ENCODE measurements around the gene VPS11. TPM values are rescaled to one million over a fixed set of nuclear protein-coding genes. Genes with fewer than 3 reads are reported as not detected.
A peak's percentile ranks its signal among the peaks of the same experiment; 100 is the strongest.

Gene VPS11
- total RNA-seq, 1 experiment from 2014 or later, result 20.2 TPM

GRCh38 chr11:119116235-119116594 lies 48.6 kb downstream of the VPS11 start:
- 0 out of 2 replicates have a peak overlapping the region, but pooled peaks have one; percentile 41 for H3K27ac Mint-ChIP-seq
- ATAC-seq (0 out of 2 replicates have a peak, but pooled peaks have one; percentile 7), DNase-seq (ENCODE audit: low spot score) (no peak)
- no peaks in the 10 kb centered on the region for H3K9me3 Mint-ChIP-seq
- H3K4me1 Mint-ChIP-seq, result peaks cover 18% of the 10 kb centered on the region
- CTCF ChIA-PET, result interaction anchor here (0.6 to 0.9 kb wide), 2 partner anchors 13 to 29 kb away, joined by 3 to 4 read pairs; no protein-coding TSS in a partner anchor
- POLR2A ChIA-PET, result no interaction called here
- H3K4me3 Mint-ChIP-seq, result no peak overlapping the region
- no peaks in the 10 kb centered on the region; the same call in 1 of the 2 replicates for H3K36me3 Mint-ChIP-seq
- no peaks in the 10 kb centered on the region; the same call in 1 of the 2 replicates for H3K27me3 Mint-ChIP-seq (ENCODE audit: low read depth)
- TF ChIP-seq TCF7 (CRISPR knock-in tag; IDR thresholded peaks at IDR 0.05; ENCODE audit: low read depth) (no peak), RORB (CRISPR knock-in tag; IDR thresholded peaks at IDR 0.05) (no peak), MLX (CRISPR knock-in tag; IDR thresholded peaks at IDR 0.05) (no peak), ZNF281 (CRISPR knock-in tag; IDR thresholded peaks at IDR 0.05) (no peak), E2F1 (CRISPR knock-in tag; IDR thresholded peaks at IDR 0.05) (no peak), EMX1 (CRISPR knock-in tag; IDR thresholded peaks at IDR 0.05) (no peak), SP1 (CRISPR knock-in tag; conservative IDR thresholded peaks at IDR 0.05) (no peak), KAT7 (CRISPR knock-in tag; IDR thresholded peaks at IDR 0.05; ENCODE audit: borderline replicate concordance) (no peak), TP53 (CRISPR knock-in tag; IDR thresholded peaks at IDR 0.05) (no peak), ZNF671 (CRISPR knock-in tag; IDR thresholded peaks at IDR 0.05) (no peak), E2F4 (CRISPR knock-in tag; IDR thresholded peaks at IDR 0.05; ENCODE audit: borderline replicate concordance, low read depth) (no peak)

- Mint-ChIP-seq H3K36me3 (no peaks in the 10 kb centered on the region; the same call in 1 of the 2 replicates), H3K27me3 (ENCODE audit: low read depth) (no peaks in the 10 kb centered on the region; the same call in 1 of the 2 replicates), H3K4me1 (peaks cover 18% of the 10 kb centered on the region), H3K27ac (no peak overlapping the region), H3K4me3 (no peak overlapping the region), H3K9me3 (no peaks in the 10 kb centered on the region)
- ATAC-seq, result no peak
- DNase-seq (ENCODE audit: low spot score), result no peak
- ChIA-PET CTCF (no interaction called here), POLR2A (no interaction called here)
- TF ChIP-seq ZSCAN18 (CRISPR knock-in tag; IDR thresholded peaks at IDR 0.05) (no peak), FOXJ3 (CRISPR knock-in tag; IDR thresholded peaks at IDR 0.05; ENCODE audit: borderline replicate concordance) (no peak), SMAD3 (CRISPR knock-in tag; IDR thresholded peaks at IDR 0.05; ENCODE audit: borderline replicate concordance) (no peak), SMAD4 (CRISPR knock-in tag; IDR thresholded peaks at IDR 0.05) (no peak), ZNF416 (CRISPR knock-in tag; IDR thresholded peaks at IDR 0.05) (no peak), ZMAT4 (CRISPR knock-in tag; IDR thresholded peaks at IDR 0.05) (no peak), GTF2I (CRISPR knock-in tag; conservative IDR thresholded peaks at IDR 0.05) (no peak)
Observed at GRCh38 chr11:119116601-119117000, 49.0 kb downstream of the VPS11 start.

All from WTC11 (cell line).